Measurements from ENCODE around the gene AIF1L.
A peak's percentile ranks its signal among the peaks of the same experiment; 100 is the strongest.

AIF1L gene

GRCh38 chr9:131076347-131077195, 19.8 kb upstream of the AIF1L start:
- DNase-seq, result peak in 11 of 56 donors; percentile 9 to 52 (median 30)

DNA sequence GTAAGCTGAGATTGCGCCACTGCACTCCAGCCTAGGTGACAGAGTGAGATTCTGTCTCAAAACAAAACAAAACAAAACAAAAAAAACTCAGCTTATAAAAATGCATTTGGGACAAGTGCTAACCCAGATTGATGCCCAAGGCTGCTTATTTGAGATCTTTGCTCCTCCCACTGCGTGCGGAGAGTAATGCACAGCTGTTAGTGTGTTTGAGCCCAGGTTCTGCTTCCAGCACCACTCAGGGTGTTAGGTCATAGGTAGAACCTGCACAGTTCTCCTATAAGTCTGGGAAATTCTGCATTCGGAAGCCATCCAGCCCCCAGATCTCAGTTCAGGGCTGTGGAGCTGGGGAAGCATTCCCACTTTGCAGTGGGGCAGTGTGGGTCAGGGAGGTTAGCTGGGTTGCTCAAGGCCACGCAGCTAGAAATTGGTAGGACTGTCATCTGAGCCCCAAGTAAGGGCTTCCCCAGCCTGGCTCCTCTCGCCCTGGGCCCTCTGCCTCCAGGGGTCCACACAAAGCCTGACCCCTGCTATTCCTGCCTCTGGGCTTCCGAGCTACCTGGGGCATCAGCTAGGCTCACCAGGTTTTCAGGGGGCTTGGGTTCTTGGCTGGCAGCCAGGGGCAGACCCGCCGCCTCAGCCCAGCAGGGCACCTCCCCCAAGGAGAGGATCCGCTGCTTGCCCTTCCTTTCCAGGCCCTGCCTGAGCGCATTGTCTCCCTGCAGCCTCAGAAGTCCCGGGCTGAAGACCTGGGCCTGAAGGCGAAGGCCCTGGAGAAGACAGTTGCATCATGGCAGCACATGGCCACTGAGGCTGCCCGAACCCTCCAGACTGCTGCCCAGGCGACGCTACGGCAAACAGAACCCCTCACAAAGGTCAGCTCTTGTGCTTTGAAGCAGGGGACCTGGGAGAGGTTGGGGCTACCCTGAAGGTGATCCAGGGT, 17.6 kb upstream of the AIF1L start:
- DNase-seq, result no peak

- no peak for DNase-seq
These were observed 15.7 kb upstream of the AIF1L start for GRCh38 chr9:131080589-131080988.

DNA sequence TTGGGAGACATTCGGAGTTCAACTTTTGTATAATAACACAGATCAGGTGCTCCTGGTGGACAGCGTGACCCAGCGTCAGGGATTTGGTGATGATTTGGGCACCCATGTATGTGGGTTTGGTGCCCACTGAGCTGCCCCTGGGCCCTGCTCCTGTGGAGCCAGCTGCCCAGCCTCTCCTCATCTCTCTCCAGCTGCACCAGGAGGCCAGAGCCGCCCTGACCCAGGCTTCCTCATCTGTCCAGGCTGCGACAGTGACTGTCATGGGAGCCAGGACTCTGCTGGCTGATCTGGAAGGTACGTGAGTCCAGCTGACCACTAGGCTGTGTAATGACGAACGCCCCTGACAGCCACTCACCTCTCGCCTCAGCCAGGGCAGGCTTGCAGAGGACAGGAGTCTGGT, 14.5 kb upstream of the AIF1L start:
- DNase-seq, result no peak

- no peak for DNase-seq
These were observed 13.4 kb upstream of the AIF1L start for GRCh38 chr9:131082774-131083512.

DNA sequence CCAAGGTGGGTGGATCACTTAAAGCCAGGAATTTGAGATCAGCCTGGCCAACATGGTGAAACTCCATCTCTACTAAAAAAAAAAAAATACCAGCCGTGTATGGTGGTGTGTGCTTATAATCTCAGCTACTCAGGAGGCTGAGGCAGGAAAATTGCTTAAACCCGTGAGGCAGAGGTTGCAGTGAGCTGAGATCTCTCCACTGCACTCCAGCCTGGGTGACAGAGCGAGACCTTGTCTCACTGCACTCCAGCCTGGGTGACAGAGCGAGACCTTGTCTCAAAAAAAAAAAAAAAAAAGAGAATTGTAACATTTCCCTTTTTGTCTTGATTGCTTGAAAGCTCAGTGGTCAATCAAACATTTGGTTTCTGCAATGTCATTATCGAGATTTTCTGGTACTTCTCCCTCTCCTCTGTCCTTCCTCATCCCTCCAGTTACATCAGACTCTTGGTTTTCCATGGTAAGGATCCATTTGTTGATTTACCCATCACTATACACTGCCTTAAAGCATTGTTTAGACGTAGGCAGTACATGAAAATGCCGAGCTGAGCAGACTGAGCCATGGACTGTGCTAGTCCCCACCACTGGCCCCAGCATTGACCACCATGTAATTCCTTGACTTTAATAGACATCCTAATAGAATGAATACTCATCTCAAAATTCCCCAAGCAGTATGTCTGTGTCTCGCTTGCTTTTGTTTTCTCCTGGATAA, 11.5 kb upstream of the AIF1L start:
- DNase-seq, result no peak

DNA sequence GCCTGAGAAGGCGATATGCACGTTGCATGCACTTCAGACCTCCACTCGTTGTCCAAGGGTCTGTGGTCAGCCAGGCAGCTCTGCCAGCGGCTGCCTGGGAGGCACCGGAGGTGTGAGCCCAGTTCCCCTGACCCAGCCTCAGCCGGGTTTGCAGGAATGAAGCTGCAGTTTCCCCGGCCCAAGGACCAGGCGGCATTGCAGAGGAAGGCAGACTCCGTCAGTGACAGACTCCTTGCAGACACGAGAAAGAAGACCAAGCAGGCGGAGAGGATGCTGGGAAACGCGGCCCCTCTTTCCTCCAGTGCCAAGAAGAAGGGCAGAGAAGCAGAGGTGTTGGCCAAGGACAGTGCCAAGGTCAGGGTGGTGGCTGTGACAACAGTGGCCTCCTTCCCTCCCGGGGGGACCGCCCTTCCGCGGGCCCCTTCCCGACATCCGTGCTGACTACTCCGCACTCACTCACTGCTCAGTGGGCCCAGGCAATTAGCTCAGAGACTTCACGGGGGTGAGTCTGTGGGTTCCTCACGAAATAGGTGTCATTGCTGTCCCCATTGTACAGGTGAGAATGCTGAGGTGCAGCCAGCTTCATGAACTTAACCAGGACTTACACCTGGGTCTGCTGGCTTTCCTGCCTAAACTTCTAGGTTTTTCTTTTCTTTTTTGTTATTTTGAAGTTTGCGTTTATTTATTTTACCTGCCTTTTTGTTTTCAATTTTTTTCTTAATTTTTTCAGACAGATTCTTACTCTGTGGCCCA, 10.8 kb upstream of the AIF1L start:
- no peak for DNase-seq

- DNase-seq, result no peak
These were observed 8.9 kb upstream of the AIF1L start for GRCh38 chr9:131087354-131087893.

GRCh38 chr9:131090025-131090787, 6.1 kb upstream of the AIF1L start:
- no peak for DNase-seq

GRCh38 chr9:131091352-131091992, 4.9 kb upstream of the AIF1L start:
- DNase-seq, result no peak

GRCh38 chr9:131092030-131092429, 4.3 kb upstream of the AIF1L start:
- DNase-seq, result no peak

DNA sequence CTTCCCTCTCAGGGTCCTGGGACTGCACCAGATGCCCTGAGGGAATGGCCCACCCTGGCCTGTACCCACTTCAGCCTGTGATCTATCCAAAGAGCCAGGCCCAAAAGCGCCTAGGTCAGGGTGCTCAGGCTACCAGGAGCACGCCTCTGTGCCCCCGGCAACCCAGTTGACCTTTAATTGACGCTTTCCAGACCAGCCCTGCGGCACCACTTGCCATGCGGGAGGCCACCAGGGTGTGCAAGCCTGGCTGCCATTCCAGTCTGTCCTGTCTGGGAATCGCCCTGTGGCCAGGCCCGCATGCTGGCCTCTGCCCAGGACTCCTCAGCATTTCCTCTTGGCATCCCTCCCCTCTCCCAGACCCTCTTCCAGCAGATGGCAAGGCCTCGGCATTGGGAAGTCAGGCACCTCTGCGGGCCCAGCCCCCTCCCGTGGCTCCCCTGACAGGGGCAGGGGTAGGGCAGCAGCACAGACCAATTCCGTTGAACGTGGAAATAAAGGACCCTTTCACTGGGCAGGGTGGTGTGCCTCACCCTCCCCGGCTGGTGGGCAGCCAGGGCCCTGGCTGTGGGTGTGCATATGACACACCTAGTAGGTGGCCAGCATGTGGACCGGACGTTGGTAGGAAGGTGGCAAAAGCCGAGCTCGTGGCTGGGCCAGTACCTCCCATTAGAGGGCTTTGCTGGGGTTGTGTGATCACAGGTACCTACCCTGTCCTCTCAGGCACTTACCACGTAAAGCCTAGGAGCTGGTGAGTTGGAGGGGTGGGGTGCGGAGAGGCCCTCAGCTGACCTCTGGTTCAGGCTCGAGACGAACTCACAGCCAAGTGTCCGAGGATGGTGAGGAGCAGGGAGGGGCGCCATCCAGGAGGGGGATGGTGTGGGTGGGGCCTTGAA, 3.5 kb upstream of the AIF1L start:
- DNase-seq, result no peak

DNA sequence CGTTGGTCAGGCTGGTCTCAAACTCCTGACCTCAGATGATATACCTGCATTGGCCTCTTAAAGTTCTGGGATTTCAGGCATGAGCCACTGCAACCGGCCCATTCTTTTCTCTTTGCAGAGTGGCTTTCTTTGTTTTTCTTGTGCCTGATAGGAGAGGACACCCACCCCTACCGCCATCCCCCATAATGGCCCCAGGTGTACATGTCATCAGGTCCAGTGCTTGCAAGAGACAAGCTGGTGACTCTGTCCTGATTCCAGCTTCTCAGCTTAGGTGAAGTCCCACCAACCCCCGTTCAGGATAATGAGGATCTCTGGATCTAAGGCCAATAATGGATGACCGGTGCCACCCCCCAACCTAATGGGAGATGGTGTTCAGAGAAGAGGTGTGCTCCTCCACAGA, 2.3 kb upstream of the AIF1L start:
- DNase-seq, result no peak

DNA sequence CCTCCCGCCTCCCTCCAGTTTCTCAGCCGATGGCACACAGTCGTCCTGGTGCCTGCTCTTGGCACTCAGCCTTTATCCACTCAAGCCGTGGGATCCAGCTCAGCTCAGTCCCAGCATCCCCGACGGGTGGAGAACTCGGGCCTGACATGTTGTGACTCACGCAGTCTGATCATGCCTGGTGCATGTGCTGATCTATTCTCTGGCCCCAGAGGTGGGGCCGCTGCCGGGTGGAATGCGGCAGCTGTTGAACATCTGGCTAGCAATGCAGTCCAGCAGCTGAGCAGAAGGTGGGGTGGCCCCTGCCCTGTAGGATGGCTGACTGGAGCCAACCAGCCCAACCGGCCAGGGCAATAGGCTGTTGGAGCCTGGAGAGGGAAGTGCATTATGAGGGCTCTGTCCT, 1.7 kb upstream of the AIF1L start:
- DNase-seq, result peak in 2 of 56 donors; percentile 26 to 64

DNA sequence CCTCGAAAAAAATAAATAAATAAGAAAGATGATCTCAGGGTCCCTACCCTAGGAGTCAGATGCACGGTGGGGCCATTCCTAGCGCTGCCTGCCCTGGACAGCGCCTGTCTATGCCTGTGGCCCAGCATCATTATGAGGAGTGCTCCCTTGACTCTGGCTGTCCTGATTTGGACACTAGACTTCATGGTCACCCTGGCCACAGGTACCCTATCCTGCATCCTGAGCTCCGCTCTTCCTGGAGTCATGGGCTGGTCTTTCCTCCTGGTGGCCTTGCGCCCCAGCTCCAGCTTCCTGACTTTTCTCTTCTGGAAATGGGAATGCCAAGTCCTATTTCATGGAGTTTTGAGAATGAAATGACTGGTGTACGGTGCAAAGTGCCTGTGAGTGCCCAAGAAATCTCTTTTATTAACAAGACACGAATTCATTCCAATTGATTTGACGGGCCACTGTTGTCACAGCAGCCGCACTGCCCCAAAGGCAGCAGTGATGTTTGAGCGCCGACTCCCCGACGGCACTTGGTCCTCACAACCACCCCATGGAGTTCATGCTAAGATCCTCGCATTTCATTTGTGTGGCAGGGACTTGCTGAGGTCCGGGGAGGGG, 564 bp upstream of the AIF1L start:
- no peak for DNase-seq

GRCh38 chr9:131097126-131097947, 1.0 kb downstream of the AIF1L start:
- DNase-seq, result peak in 5 of 56 donors; percentile 8 to 26 (median 16)
